ENCODE measurements around the gene FRMPD4.

DNA sequence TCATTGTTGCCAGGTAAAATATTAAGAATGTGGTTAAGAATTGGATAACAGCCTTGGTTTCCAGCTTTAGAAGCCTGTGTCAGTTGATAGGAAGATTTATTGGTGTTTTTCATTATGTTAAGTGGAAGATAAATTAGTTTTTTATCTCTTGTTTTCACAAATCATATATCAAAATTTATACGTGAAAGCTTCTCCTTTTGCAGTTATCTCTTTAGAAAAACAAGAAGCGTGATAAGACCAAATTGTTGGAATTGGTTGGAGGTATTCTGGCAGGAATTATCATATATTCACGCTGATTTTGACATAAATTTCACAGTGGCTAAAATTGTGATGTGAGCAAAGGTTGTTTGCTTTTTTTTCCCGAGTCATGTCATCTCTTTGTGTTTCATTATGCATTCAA, 90.6 kb downstream of the FRMPD4 start:
- TF ChIP-seq POLR2A (IDR thresholded peaks at IDR 0.05; ENCODE audit: low read length) = no peak
- no peak for TF ChIP-seq GATA1 (IDR thresholded peaks at IDR 0.05; ENCODE audit: low read depth, low read length)
